Diencephalon (tissue), 1 donor: ENCODE measurements around the gene PDZK1IP1. TPM values are rescaled to one million over a fixed set of nuclear protein-coding genes. Genes with fewer than 3 reads are reported as not detected.

Source experiments
- total RNA-seq: library from RNA; depleted of rRNA; stranded (reverse); fragments of >200 nt; gene quantifications from one replicate; pipeline ENCODE4 v1.2.3, GENCODE V29; 2014

PDZK1IP1 gene, protein sequence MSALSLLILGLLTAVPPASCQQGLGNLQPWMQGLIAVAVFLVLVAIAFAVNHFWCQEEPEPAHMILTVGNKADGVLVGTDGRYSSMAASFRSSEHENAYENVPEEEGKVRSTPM
- total RNA-seq: not detected

DNA sequence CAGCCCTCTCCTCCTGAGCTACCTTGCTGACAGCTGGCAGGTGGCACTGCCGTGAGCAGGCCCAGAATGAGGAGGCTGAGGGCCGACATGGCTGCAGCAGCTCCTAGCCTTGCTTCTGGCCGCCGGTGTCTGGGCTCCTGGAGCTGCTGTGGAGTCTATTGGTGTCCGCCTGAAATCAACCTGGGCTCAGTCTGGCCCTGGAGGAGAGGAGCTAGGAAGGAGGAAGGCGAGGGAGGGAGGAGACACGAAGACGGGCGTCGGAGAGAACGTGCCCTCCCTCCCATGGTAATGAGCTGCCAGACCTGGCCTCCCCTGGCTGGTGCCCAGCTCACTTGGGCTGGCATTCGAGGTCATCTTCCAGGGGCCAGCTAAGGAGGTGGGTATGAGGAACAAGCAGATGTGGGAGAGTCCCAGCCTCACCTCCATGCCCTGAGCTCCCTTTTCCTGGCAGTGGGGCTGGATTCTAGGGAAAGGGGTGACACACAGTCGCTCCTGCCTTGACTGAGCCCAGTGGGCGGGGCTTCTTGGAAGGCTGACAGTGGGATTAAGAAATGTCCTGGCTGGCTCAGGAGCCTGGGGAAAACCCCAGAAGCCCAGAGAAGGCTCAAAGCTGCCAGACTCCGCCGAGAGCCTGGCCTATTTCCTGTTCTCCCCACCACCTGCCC lies at the start of gene PDZK1IP1:
Gene PDZK1IP1 (minus strand): TSS at position 193 of the 665 bp plus-strand sequence. CDS start 104 bp downstream, at position 89.

GRCh38 chr1:47232187-47232874 lies 42.5 kb upstream of the PDZK1IP1 start, which contains the start of gene TAL1:
Gene TAL1 (minus strand): TSS chr1:47232225. CDS start chr1:47225888, 6,337 bp downstream.

DNA sequence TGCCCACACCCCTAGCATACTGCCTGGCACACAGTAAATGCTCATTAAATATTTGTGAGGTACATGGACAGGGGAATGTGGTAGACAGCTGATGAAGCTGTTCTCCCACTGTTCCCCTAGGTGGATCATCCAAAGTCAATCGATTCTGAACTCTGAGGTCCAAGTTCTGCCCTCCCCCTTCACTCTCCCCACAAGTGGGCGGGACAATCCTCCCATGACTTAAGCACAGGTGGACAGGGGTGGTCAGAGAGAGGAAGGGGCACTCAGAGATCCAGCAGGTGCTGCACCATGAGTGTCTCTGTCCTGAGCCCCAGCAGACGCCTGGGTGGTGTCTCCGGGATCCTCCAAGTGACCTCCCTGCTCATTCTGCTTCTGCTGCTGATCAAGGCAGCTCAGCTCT lies 52.6 kb downstream of the PDZK1IP1 start, which contains the start of gene CYP4A22:
Gene CYP4A22 (plus strand): TSS at position 244 of the 400 bp plus-strand sequence. CDS start 45 bp downstream, at position 289.

Other genes starting within 250 kb of the PDZK1IP1 start
- gene CYP4A11, start 248.6 kb downstream of the PDZK1IP1 start, total RNA-seq: 0.23 TPM
- gene CYP4X1, start 166.4 kb downstream of the PDZK1IP1 start, total RNA-seq: 26.1 TPM
- 0.92 TPM for gene CYP4Z1, start 122.8 kb downstream of the PDZK1IP1 start, total RNA-seq
- not detected for gene CYP4A22, start 52.6 kb downstream of the PDZK1IP1 start, total RNA-seq
- gene TAL1, start 42.2 kb upstream of the PDZK1IP1 start, total RNA-seq: 5.8 TPM
- gene STIL, start 124.1 kb upstream of the PDZK1IP1 start, total RNA-seq: 8.1 TPM
- gene CMPK1, start 143.8 kb upstream of the PDZK1IP1 start, total RNA-seq: 136 TPM
- gene FOXE3, start 226.2 kb upstream of the PDZK1IP1 start, total RNA-seq: 0.23 TPM
- gene FOXD2, start 248.0 kb upstream of the PDZK1IP1 start, total RNA-seq: 0.46 TPM